Activated T-cell treated with anti-CD3 and anti-CD28 coated beads, Interleukin-2, amount 50 U/mL, for 24 hours (primary cell): ENCODE results near the gene LEFTY1.

Source experiments
- DNase-seq: peaks from one replicate; pipeline ENCODE4 v3.0.0-alpha.2; 2020
- H3K27ac Mint-ChIP-seq: 2 replicates; pipeline ENCODE4 v1.8.0; 2020; ENCODE audit warnings: mild to moderate bottlenecking, mixed read lengths
- H3K27me3 Mint-ChIP-seq: 2 replicates; pipeline ENCODE4 v1.8.0; 2020; ENCODE audit warnings: mixed read lengths
- H3K36me3 Mint-ChIP-seq: 2 replicates; pipeline ENCODE4 v1.8.0; 2020; ENCODE audit warnings: low read depth, mixed read lengths
- H3K4me1 Mint-ChIP-seq: 2 replicates; pipeline ENCODE4 v1.8.0; 2020; ENCODE audit warnings: low read depth, mixed read lengths
- H3K4me3 Mint-ChIP-seq: 2 replicates; pipeline ENCODE4 v1.8.0; 2020; ENCODE audit warnings: mild to moderate bottlenecking, moderate library complexity, mixed read lengths
- H3K9me3 Mint-ChIP-seq: 2 replicates; pipeline ENCODE4 v1.8.0; 2020; ENCODE audit warnings: mixed read lengths

Gene LEFTY1

DNA sequence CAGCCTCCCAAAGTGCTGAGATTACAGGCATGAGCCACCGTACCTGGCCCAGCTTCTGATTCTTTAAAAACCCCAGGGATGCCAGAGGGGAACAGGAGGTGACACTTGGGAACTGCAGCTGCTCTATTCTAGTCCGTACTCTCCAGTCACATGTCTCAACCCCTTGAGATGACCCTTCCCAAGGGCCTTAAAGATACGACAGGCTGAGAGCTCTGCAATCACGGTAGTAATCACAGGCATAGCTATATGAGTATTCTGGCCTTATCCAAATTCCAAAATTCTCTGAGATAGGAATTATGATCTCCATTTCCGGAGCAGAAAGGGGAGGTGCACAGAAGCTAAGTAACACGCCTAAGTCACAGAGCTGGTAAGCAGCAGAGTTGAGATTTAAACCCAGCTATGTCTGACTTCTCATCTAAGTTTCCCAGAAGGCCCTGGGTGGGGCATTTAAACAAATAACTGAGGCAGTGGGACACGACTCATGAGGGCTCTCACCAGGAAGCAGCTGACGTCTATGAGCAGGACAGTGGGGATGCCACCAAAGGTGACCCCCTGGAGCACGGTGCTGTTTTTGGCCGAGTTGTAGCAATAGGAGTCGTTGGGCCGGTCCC is 11.9 kb downstream of the LEFTY1 start:
- H3K4me1 Mint-ChIP-seq, result peaks cover 75% of the 10 kb centered on the region
- no peak for DNase-seq
- H3K27ac Mint-ChIP-seq, result peak overlapping the region; percentile 60
- no peaks in the 10 kb centered on the region for H3K9me3 Mint-ChIP-seq
- H3K27me3 Mint-ChIP-seq, result no peaks in the 10 kb centered on the region
- no peak overlapping the region for H3K4me3 Mint-ChIP-seq
- H3K36me3 Mint-ChIP-seq, result peaks cover 45% of the 10 kb centered on the region

- Mint-ChIP-seq H3K27ac (peak overlapping the region; percentile 73), H3K4me1 (peaks cover 71% of the 10 kb centered on the region), H3K4me3 (no peak overlapping the region), H3K27me3 (no peaks in the 10 kb centered on the region), H3K36me3 (peaks cover 62% of the 10 kb centered on the region), H3K9me3 (no peaks in the 10 kb centered on the region)
- no peak for DNase-seq
Observed at GRCh38 chr1:225875044-225875815, 13.7 kb downstream of the LEFTY1 start.

DNA sequence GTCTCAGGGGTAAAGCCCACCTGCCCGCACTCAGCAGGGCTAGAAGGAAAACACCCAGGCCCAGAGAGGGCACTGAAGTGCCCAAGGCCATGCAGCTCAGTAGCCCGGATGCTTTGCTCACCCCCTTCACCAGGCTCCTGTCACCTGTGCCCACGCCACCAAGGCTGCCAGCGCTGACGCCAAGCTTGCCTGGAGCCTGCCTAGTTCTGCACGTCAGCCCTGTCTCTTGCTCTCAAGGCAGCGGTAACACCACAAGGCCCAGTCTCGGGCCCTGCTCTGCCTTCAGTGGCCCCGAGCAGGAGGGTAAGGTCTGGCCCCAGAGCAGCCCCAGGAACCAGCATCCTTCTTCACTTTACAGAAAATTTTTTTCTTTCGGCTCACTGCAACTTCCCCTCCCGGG is 14.5 kb downstream of the LEFTY1 start:
- H3K36me3 Mint-ChIP-seq, result peaks cover 65% of the 10 kb centered on the region
- H3K4me1 Mint-ChIP-seq, result peaks cover 63% of the 10 kb centered on the region
- H3K9me3 Mint-ChIP-seq, result no peaks in the 10 kb centered on the region
- H3K4me3 Mint-ChIP-seq, result no peak overlapping the region
- no peaks in the 10 kb centered on the region for H3K27me3 Mint-ChIP-seq
- no peak for DNase-seq
- peak overlapping the region; percentile 73 for H3K27ac Mint-ChIP-seq

DNA sequence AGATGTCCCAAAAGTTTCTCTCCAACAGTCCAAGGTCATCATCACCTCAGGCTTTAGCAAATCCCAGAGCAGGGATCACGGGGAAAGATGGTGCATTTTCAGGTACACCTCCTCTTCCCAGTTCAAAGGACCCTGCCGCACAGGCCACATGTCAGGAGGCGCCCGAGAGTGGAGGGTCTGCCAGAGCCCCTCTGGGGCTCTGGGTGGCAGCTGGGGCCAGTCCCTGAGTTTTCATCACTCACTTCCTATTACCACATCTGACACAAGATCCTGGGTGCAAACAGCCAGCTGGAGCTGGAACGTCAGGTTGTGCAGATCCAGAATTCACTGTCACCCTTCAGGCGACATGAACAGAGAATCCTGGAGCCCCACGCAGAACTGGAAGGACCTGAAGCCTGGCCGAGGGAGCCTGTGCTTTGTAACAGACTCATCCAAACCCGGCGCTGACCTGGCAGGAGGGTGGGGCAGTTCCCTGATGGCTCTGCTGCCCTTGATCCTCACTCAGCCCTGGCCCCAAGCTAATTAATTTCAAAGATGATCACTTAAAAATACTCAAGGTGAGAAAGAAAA is 15.6 kb downstream of the LEFTY1 start:
- Mint-ChIP-seq H3K36me3 (peaks cover 72% of the 10 kb centered on the region), H3K27ac (peak overlapping the region; percentile 53), H3K4me3 (no peak overlapping the region), H3K9me3 (no peaks in the 10 kb centered on the region), H3K4me1 (peaks cover 60% of the 10 kb centered on the region), H3K27me3 (no peaks in the 10 kb centered on the region)
- DNase-seq, result no peak

DNA sequence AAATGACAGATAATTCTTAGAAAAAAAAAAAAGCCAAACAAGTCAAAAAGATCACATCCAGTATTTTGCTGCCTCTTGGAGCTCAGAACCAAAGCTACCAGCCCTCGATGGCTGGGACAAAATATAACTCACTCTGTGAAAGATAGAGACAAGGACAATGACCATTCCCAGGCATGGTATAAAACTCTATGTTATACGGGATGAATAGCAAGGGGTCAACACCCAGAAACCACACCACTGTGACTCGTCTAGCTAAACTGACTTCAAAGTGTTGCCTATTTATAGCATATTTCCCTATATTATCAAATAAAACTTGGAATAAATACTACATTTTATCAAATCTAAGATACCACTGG is 16.9 kb downstream of the LEFTY1 start:
- Mint-ChIP-seq H3K27ac (peak overlapping the region; percentile 2), H3K4me1 (peaks cover 61% of the 10 kb centered on the region)

DNA sequence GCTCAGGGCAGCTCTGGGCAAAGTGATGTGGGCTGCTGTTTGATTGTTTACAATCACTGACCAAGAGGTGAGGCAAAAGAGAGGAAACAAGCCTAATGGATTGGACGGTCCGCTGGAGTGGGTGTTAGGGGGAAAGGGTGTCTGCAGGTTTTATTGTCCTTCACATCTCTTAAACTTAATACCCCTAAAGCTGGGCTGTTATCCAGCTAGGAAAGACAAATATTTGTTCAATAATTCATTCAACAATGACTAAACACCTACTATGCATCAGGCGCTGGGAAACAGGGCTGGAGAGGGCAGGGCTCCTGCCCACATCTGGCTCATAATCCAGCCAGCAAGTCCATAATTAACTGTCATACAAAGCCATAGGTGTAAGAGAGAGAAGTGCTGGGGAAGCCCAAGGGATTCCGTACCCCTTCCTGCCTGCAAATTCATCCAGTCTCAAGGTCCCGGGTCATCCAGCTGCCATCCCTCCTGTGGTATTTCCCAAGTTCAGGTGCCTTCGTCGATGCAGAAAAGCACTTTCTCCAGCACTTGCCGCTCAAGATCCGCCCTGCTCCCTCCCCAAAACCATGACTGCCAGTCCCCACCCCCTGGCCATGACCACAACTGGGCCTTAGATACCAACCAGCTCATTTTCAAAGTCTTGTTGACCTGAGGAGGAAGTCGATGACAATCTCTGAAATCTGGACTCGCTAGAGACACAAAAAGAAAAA is 17.4 kb downstream of the LEFTY1 start:
- no peaks in the 10 kb centered on the region for H3K27me3 Mint-ChIP-seq
- peak overlapping the region; percentile 2 for H3K27ac Mint-ChIP-seq
- no peak for DNase-seq
- H3K4me1 Mint-ChIP-seq, result peaks cover 62% of the 10 kb centered on the region
- H3K36me3 Mint-ChIP-seq, result peaks cover 79% of the 10 kb centered on the region
- H3K9me3 Mint-ChIP-seq, result no peaks in the 10 kb centered on the region
- H3K4me3 Mint-ChIP-seq, result no peak overlapping the region

More for the DNA sequence above, 16.9 kb downstream of the LEFTY1 start:
- no peak for DNase-seq
- Mint-ChIP-seq H3K36me3 (peaks cover 76% of the 10 kb centered on the region), H3K4me3 (no peak overlapping the region), H3K27me3 (no peaks in the 10 kb centered on the region), H3K9me3 (no peaks in the 10 kb centered on the region)

GRCh38 chr1:225870911-225871310 is 18.0 kb downstream of the LEFTY1 start:
- peaks cover 62% of the 10 kb centered on the region for H3K4me1 Mint-ChIP-seq
- peak overlapping the region; percentile 27 for H3K27ac Mint-ChIP-seq

DNA sequence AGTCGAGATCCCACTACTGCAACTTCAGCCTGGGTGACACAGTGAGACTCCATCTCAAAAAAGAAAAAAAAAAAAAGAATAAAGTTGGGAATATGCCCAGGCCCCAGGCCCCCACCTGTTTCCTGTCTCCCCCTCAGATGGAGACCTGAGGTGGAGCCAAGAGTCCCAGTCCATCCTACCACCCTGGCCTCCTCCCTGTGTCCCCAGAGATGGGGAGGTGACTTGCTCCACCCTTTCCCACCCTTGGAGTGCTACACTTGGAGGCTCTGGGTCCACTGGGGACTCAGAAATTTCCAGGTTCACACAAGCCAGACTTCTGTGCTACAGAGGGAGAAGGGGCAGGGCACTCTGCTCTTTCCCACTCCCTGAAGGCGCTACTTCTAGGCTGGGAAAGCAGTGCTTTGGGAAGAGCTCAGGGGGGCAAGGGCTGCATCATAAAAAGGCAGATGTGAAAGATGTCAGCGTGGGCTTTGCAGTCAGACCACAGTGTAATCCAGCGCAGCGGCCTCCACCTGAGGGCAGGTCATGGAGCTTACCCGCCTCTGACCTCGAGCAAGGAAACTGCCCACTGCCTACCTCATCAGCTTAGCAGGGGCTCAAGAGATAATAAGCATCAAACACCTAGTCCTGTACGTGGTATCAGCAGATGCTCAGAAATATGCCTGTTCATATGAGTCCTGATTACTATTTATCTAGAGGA is 20.2 kb downstream of the LEFTY1 start:
- Mint-ChIP-seq H3K4me1 (peaks cover 69% of the 10 kb centered on the region), H3K27ac (peak overlapping the region; percentile 47), H3K4me3 (no peak overlapping the region), H3K36me3 (peaks cover 84% of the 10 kb centered on the region), H3K27me3 (no peaks in the 10 kb centered on the region), H3K9me3 (no peaks in the 10 kb centered on the region)
- DNase-seq, result no peak

More at GRCh38 chr1:225870911-225871310, 18.0 kb downstream of the LEFTY1 start:
- Mint-ChIP-seq H3K9me3 (no peaks in the 10 kb centered on the region), H3K36me3 (peaks cover 81% of the 10 kb centered on the region), H3K27me3 (no peaks in the 10 kb centered on the region), H3K4me3 (no peak overlapping the region)
- no peak for DNase-seq

DNA sequence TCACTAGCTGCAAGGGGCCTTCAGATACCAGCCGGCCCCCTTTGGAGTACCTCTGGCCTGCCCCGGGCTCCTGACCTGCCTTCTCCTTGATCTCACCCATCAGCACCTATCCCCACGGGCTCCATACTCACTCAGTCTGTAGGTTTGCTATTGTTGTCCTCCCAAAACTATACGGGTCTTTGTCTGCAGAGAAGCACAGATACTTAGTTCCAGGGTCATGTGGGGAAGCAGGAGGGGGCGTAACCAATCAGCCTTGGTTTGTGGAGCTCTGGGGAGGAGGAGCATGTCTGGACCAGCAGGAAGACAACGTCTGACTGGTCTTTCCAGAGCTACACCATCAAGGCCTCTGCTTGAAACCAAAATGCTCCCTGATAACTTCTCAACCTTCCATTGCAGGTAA is 22.0 kb downstream of the LEFTY1 start:
- H3K4me3 Mint-ChIP-seq, result no peak overlapping the region
- H3K27ac Mint-ChIP-seq, result peak overlapping the region; percentile 73
- DNase-seq, result no peak
- H3K4me1 Mint-ChIP-seq, result peaks cover 61% of the 10 kb centered on the region
- H3K27me3 Mint-ChIP-seq, result no peaks in the 10 kb centered on the region
- H3K36me3 Mint-ChIP-seq, result peaks cover 85% of the 10 kb centered on the region
- H3K9me3 Mint-ChIP-seq, result no peaks in the 10 kb centered on the region

DNA sequence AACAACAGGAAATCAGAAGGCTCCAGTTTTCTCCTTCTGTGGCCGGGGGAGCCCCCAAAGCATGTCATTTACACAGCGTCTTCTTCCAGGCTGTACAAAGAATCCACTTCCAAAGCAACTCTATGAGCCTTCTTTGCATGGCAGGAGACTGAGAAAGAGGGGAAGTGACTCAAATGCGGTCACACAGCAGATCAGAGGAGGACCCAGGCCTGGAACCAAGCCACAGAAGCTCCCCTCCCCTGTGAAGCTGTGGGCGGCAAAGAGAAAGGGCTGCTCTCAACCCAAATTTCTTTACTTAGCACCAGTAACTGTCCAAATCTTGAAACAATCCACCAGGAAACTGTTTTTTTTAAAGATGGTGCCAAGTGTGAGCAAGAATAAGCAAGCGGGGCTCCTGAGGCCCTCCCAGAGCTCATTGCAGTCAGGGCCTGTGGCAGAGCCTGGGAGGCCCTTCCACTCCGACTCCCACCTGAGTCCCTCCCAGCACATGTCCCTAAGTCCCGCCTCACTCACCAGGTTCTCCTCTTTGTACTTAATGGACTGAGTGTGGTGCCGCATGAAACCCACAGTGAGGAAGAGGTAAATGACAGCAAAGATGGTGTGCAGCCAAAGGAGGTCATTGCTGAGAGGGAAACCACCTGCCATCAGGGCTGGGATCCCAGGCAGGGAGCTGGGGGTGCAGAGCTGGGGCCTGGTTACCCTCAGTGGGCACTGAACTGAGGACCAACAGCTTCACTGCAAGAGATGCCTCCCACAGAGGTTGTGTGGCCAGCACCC is 22.7 kb downstream of the LEFTY1 start:
- H3K4me3 Mint-ChIP-seq, result peak overlapping the region; percentile 54
- no peaks in the 10 kb centered on the region for H3K9me3 Mint-ChIP-seq
- DNase-seq, result peak; percentile 76
- peak overlapping the region; percentile 82 for H3K27ac Mint-ChIP-seq
- H3K36me3 Mint-ChIP-seq, result peaks cover 85% of the 10 kb centered on the region
- no peaks in the 10 kb centered on the region for H3K27me3 Mint-ChIP-seq
- H3K4me1 Mint-ChIP-seq, result peaks cover 56% of the 10 kb centered on the region

GRCh38 chr1:225865514-225865913 is 23.4 kb downstream of the LEFTY1 start:
- peak overlapping the region; percentile 82 for H3K27ac Mint-ChIP-seq
- DNase-seq, result no peak
- H3K9me3 Mint-ChIP-seq, result no peaks in the 10 kb centered on the region
- H3K36me3 Mint-ChIP-seq, result peaks cover 85% of the 10 kb centered on the region
- no peak overlapping the region for H3K4me3 Mint-ChIP-seq
- peaks cover 50% of the 10 kb centered on the region for H3K4me1 Mint-ChIP-seq
- H3K27me3 Mint-ChIP-seq, result no peaks in the 10 kb centered on the region

DNA sequence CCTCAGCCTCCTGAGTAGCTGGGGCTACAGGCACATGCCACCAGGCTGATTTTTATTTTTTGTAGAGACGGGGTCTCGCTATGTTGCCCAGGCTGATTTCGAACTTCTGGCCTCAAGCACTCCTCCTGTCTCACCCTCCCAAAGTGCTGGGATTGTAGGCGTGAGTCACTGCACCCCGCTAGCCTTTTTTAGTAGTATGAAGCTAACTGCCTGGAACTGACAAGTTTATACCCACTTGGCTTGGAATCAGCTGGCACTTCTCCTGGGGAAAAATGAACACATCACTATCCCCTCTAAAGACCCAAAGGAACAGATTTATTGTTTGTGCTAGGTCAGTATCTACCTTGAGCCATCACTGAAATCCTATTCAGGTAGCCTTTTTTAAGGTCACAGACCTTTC is 25.8 kb downstream of the LEFTY1 start:
- Mint-ChIP-seq H3K4me3 (no peak overlapping the region), H3K36me3 (peaks cover 85% of the 10 kb centered on the region), H3K27me3 (no peaks in the 10 kb centered on the region), H3K4me1 (peaks cover 42% of the 10 kb centered on the region), H3K9me3 (no peaks in the 10 kb centered on the region), H3K27ac (peak overlapping the region; percentile 38)
- no peak for DNase-seq

- Mint-ChIP-seq H3K27ac (no peak overlapping the region), H3K4me3 (no peak overlapping the region), H3K9me3 (no peaks in the 10 kb centered on the region), H3K4me1 (peaks cover 36% of the 10 kb centered on the region), H3K36me3 (peaks cover 84% of the 10 kb centered on the region), H3K27me3 (no peaks in the 10 kb centered on the region)
- no peak for DNase-seq
Observed at GRCh38 chr1:225862581-225862950, 26.4 kb downstream of the LEFTY1 start.
